ENCODE measurements around the gene TRIP12.
"Not testable (repeated sequence)": the region's sequence is repeated elsewhere in the genome, so short reads cannot be mapped to it uniquely, and the experiment has no call there.

TRIP12 gene

DNA sequence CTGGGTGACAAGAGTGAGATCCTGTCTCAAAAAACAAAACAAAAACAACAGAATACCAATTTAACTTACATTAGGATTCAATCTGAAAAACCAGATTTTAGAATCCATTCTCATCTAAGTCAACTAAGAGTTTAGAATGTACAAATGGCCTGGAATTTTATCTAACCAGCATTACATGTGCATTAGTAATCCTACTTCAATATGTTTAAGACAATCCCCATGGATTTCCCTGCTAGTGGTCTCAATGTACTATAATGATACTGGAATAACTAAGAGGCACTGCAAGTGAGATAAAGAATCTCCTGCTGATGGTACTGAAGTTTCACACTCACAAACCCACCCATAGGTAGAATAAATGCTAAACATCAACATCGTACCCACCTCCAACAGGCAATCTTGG is 153.6 kb downstream of the TRIP12 start:
- DNase-seq (ENCODE audit: low read depth in 3 of 3): no peak

- DNase-seq (ENCODE audit: low read depth in 3 of 3): no peak
Observed at GRCh38 chr2:229765721-229766120, 156.1 kb downstream of the TRIP12 start.

DNA sequence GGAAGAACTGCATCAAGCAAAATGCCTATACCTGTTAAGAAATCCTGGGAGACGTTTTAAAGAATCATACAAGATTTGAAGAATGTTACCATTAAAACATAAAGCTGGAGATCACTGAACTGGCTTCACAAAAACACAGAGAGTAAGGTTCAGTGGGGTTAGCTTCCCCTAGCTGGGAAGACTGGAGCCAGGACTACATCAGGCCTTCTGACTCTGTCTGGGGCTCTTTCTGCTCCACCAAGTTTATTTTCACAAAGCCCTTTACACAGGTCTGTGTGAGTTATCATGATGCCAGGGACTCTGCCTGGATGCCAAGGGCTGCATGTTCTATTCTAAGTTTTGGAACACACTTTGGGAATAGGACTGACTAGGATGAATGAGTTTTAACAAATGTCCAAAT is 160.1 kb downstream of the TRIP12 start:
- DNase-seq (ENCODE audit: low read depth in 3 of 3): no peak

DNA sequence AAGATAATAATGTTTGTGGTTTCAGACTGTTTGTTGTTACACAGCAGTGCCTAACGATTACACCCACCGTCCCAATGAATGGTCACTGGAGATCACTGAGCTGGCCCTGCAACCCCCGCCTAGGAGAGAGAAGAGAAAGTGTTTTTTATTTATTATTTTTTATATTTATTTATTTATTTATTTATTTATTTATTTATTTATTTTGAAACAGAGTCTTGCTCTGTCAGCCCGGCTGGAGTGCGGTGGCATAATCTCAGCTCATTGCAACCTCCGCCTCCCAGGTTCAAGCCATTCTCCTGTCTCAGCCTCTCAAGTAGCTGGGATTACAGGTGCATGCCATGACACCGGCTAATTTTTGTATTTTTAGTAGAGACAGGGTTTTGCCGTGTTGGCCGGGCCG is 164.3 kb downstream of the TRIP12 start:
- DNase-seq (ENCODE audit: low read depth in 3 of 3): not testable (repeated sequence)

- no peak for DNase-seq (ENCODE audit: low read depth in 3 of 3)
Observed at GRCh38 chr2:229752970-229753729, 168.7 kb downstream of the TRIP12 start.

DNA sequence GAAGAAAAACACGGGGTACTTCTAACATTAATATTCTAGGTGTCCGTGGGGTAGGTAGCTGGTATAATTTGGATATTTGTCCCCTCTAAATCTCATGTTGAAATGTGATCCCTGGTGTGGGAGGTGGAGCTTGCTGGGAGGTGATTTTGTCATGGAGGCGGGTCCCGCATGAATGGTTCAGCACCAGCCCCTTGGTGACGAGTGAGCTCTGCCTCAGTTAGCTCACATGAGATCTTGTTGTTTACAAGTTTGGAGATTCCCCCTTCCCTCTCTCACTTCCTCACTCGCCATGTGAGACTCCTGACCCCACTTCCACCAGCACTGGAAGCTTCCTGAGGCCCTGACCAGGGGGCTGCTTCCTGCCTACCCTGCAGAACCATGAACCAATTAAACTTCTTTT is 172.0 kb downstream of the TRIP12 start:
- DNase-seq (ENCODE audit: low read depth in 3 of 3): no peak

GRCh38 chr2:229748950-229749349 is 172.9 kb downstream of the TRIP12 start:
- no peak for DNase-seq (ENCODE audit: low read depth in 3 of 3)

GRCh38 chr2:229742691-229743090 is 179.1 kb downstream of the TRIP12 start:
- not testable (repeated sequence) for DNase-seq (ENCODE audit: low read depth in 3 of 3)

- DNase-seq (ENCODE audit: low read depth in 3 of 3): no peak
Observed at GRCh38 chr2:229740279-229740678, 181.5 kb downstream of the TRIP12 start.

GRCh38 chr2:229738024-229738625 is 183.7 kb downstream of the TRIP12 start:
- DNase-seq (ENCODE audit: low read depth in 3 of 3): no peak

- DNase-seq (ENCODE audit: low read depth in 3 of 3): no peak
Observed at GRCh38 chr2:229734410-229734809, 187.4 kb downstream of the TRIP12 start.

GRCh38 chr2:229733611-229734245 is 188.1 kb downstream of the TRIP12 start:
- no peak for DNase-seq (ENCODE audit: low read depth in 3 of 3)

- no peak for DNase-seq (ENCODE audit: low read depth in 3 of 3)
Observed at GRCh38 chr2:229732897-229733296, 188.9 kb downstream of the TRIP12 start.

GRCh38 chr2:229731916-229732315 is 189.9 kb downstream of the TRIP12 start:
- DNase-seq (ENCODE audit: low read depth in 3 of 3): no peak

DNA sequence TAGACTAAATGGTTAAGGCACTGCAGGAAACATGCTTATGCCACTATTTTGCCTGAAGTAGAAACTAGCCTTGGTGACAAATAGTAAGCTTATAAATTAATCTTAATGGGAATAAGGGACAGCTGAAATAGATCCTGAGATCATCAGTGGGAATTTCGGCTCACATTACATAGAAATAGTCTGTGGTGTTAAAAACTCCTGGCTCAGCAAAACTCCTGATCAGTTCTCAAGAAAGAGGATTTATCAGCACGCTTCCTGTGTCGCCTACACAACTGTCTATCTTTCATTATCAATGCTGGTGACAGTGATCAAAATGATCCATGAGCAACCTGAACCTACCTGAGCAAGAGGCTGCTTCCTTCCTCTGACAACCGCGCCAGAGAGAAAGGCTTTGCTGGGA is 190.4 kb downstream of the TRIP12 start:
- no peak for DNase-seq (ENCODE audit: low read depth in 3 of 3)

DNA sequence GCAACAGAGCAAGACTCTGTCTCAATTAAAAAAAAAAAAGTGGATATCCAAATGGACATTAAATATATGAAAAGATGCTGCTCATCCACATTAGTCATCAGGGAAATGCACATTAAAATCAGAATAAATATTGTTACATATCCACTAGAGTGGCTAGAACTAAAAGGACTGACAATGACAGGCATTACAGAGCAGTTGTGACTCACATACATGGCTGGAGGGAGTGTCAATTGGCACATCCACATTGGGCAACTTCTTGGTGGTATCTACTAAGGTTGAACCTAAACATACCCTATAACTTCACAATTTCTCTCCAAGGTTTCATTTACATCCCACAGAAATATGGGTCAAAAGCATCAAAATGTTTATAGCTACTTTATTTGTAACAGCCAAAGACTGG is 193.4 kb downstream of the TRIP12 start:
- DNase-seq (ENCODE audit: low read depth in 3 of 3): no peak

- DNase-seq (ENCODE audit: low read depth in 3 of 3): no peak
Observed at GRCh38 chr2:229726643-229727042, 195.2 kb downstream of the TRIP12 start.

DNA sequence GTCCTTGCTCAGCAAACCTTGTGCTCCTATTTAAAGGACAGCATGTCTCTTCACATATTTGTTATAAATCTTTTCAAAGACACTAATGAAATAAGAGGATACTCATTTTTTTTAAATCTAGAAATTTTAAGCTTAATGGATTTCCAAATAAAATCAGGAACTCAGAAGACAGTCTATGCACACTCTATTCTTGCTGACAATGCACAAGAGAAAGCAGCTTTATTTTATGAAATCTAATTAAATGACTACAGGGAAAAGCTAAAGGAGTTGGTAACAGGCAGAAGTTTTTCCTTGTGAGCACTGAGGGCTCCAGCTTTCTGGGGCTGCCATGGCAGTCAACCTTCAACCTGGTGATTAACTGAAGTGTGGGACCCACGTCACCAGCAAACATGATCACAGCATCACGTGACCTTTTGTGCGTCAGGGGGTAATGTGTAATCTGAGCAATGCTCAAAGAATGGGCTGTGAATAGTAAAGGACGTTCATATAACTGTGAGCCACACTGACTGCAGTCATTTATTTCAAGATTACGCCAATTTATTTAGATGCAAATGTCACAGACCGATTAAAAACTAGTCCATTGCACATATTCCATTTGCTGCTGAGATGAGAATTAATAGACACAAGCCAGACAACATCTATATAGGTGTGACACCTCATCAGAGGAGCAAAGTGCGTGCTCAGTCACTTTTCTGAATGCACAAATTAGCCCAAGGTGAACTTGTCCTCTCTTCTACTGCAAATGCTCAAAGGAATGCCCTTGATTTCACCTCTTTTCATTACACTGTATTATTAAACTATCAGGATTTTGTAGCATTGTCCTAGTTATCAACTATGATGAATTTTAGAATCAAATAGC is 195.9 kb downstream of the TRIP12 start:
- no peak for DNase-seq (ENCODE audit: low read depth in 3 of 3)

DNA sequence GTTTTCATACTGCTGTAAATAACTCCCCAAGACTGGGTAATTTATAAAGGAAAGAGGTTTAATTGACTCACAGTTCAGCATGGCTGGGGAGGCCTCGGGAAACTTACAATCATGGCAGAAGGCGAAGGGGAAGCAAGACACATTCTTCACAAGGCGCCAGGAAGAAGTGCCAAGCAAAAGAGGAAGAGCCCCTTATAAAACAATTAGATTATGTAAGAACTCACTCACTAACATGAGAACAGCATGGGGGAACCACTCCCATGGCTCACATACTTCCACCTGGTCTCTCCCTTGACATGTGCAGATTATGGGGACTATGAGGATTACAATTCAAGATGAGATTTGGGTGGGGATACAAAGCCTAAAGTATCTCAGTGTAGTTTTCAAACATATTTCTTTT is 198.6 kb downstream of the TRIP12 start:
- not testable (repeated sequence) for DNase-seq (ENCODE audit: low read depth in 3 of 3)

- DNase-seq (ENCODE audit: low read depth in 3 of 3): no peak
Observed at GRCh38 chr2:229719926-229720647, 201.7 kb downstream of the TRIP12 start.

DNA sequence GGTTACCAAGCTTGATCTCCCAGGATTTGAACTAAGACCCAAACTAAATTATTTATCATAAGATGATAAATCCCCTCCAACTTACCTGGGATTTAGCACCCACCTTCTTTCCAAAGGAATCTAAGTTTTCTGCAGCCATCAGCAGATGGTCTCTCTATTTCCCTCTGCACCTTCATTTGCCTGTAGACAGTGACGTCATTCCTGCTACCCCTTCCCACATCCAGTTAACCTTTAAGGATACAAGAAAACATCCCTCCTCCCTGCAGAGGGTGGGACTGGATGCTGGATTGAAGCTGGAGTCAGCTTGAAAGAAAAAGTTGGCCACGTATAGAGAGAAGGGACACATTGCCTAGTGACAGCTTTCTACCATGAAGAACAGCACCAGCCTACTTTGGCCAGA is 203.8 kb downstream of the TRIP12 start:
- no peak for DNase-seq (ENCODE audit: low read depth in 3 of 3)
